H1 (cell line): Measurements from ENCODE around the gene FCMR. TPM values are rescaled to one million over a fixed set of nuclear protein-coding genes. Genes with fewer than 3 reads are reported as not detected.

Experiments used
- CTCF ChIA-PET: fragments of 300-600 bp; sonication (Branson Sonifier 250); formaldehyde crosslinking; loops from one replicate; lab custom pipeline; 2021; ENCODE audit not compliant: partially characterized antibody; lab: Charles Lee
- POLR2A ChIA-PET: fragments of 300-600 bp; sonication (Branson Sonifier 250); formaldehyde crosslinking; loops from one replicate; lab custom pipeline; 2021; ENCODE audit warnings: inconsistent platforms; ENCODE audit not compliant: partially characterized antibody; lab: Charles Lee
- DNase-seq, 2 experiments: peaks; one replicate each; pipeline versions ENCODE4 v3.0.0 to v3.0.0-alpha.2; 2010 to 2022; ENCODE audit warnings: low spot score in 2 of 2, low read depth in 1 of 2, mixed read lengths in 1 of 2
- FAIRE-seq: peaks from 2 replicates; lab custom pipeline; 2011; peaks lifted over from hg19 to GRCh38; lab: Jason Lieb, UNC
- H2AFZ ChIP-seq: 2 replicates; pipeline ENCODE4 v1.8.1; 2012; ENCODE audit warnings: low read length, inconsistent platforms
- H2AK5ac ChIP-seq: 2 replicates; pipeline ENCODE4 v1.6.1; 2013; ENCODE audit warnings: low read depth, low read length
- H2BK120ac ChIP-seq: replicated peaks from 2 replicates; pipeline ENCODE3; 2013; ENCODE audit warnings: low read depth, low read length, inconsistent platforms
- H2BK12ac ChIP-seq: 2 replicates; pipeline ENCODE4 v1.6.1; 2013; ENCODE audit warnings: low read depth, low read length
- H2BK15ac ChIP-seq: 2 replicates; pipeline ENCODE4 v1.6.1; 2013; ENCODE audit warnings: low read length
- H2BK20ac ChIP-seq: 2 replicates; pipeline ENCODE4 v1.6.1; 2013; ENCODE audit warnings: low read length
- H2BK5ac ChIP-seq: 2 replicates; pipeline ENCODE4 v1.6.1; 2013; ENCODE audit warnings: low read depth, low read length
- H3K14ac ChIP-seq: 2 replicates; pipeline ENCODE4 v1.6.1; 2013; ENCODE audit warnings: inconsistent platforms; ENCODE audit not compliant: insufficient read length
- H3K18ac ChIP-seq: 2 replicates; pipeline ENCODE4 v1.6.1; 2013; ENCODE audit warnings: low read length; ENCODE audit errors: extremely low read depth
- H3K23ac ChIP-seq: 2 replicates; pipeline ENCODE4 v1.6.1; 2013; ENCODE audit warnings: inconsistent platforms; ENCODE audit not compliant: insufficient read length
- H3K23me2 ChIP-seq: 2 replicates; pipeline ENCODE4 v1.6.1; 2013; ENCODE audit warnings: low read depth, low read length
- H3K27ac ChIP-seq: 2 replicates; pipeline ENCODE4 v1.6.1; 2011; ENCODE audit warnings: low read depth, low read length, inconsistent platforms
- H3K27me3 ChIP-seq, 4 experiments: replicated peaks in 1 of 4; 1 replicate in 1 of 4; 2 replicates in 3 of 4; pipeline versions ENCODE4 v1.6.1 to v1.8.1; 2011 to 2013; ENCODE audit warnings: low read length in 3 of 4, mild to moderate bottlenecking in 3 of 4, inconsistent platforms in 2 of 4, mixed read lengths in 2 of 4, moderate library complexity in 1 of 4; ENCODE audit not compliant: control insufficient read depth in 3 of 4, insufficient read depth in 3 of 4; ENCODE audit errors: extremely low read depth in 1 of 4
- H3K36me3 ChIP-seq, 4 experiments: 2 replicates each; pipeline versions ENCODE4 v1.6.1 to v1.8.1; 2011 to 2013; ENCODE audit warnings: mild to moderate bottlenecking in 4 of 4, low read length in 3 of 4, moderate library complexity in 2 of 4, control low read depth in 1 of 4, inconsistent platforms in 1 of 4; ENCODE audit not compliant: insufficient read depth in 4 of 4, control insufficient read depth in 2 of 4
- H3K4ac ChIP-seq: replicated peaks from 2 replicates; pipeline ENCODE3; 2013; ENCODE audit warnings: low read length, low read depth, mixed read lengths, inconsistent platforms; ENCODE audit not compliant: insufficient read length
- H3K4me1 ChIP-seq, 4 experiments: replicated peaks in 1 of 4; 1 replicate in 1 of 4; 2 replicates in 3 of 4; pipeline versions ENCODE4 v1.6.1 to v1.8.1; 2011 to 2013; ENCODE audit warnings: low read length in 3 of 4, inconsistent platforms in 2 of 4, mixed read lengths in 1 of 4; ENCODE audit not compliant: insufficient read depth in 4 of 4, control insufficient read depth in 3 of 4
- H3K4me2 ChIP-seq, 2 experiments: 2 replicates each; pipeline versions ENCODE4 v1.6.1 to v1.8.1; 2011 to 2013; ENCODE audit warnings: low read depth in 2 of 2, low read length in 2 of 2, control low read depth in 1 of 2, inconsistent platforms in 1 of 2, mild to moderate bottlenecking in 1 of 2; ENCODE audit not compliant: insufficient read depth in 1 of 2
- H3K4me3 ChIP-seq, 4 experiments: fragments of 200-600, 300-600 bp in 1 of 4; sonication (generic), shearing (Covaris generic), sonication (Bioruptor Twin) in 1 of 4; 2 replicates each; pipeline versions ENCODE4 v1.5.1 to v1.8.1; 2011 to 2016; ENCODE audit warnings: low read length in 4 of 4, low read depth in 3 of 4, control low read depth in 2 of 4, inconsistent platforms in 2 of 4, mild to moderate bottlenecking in 2 of 4, mixed read lengths in 1 of 4, moderate library complexity in 1 of 4; ENCODE audit not compliant: insufficient read depth in 2 of 4; ENCODE audit errors: extremely low read depth in 1 of 4
- H3K56ac ChIP-seq: replicated peaks from 2 replicates; pipeline ENCODE3; 2013; ENCODE audit warnings: low read depth, mild to moderate bottlenecking, mixed read lengths, low read length, inconsistent platforms; ENCODE audit not compliant: insufficient read length
- H3K79me1 ChIP-seq: 2 replicates; pipeline ENCODE4 v1.6.1; 2013; ENCODE audit warnings: low read depth, low read length, control low read depth
- H3K79me2 ChIP-seq, 2 experiments: 2 replicates each; pipeline versions ENCODE4 v1.6.1 to v1.8.1; 2012 to 2013; ENCODE audit warnings: low read length in 2 of 2, mild to moderate bottlenecking in 2 of 2, inconsistent platforms in 1 of 2; ENCODE audit not compliant: insufficient read depth in 2 of 2, control insufficient read depth in 1 of 2
- H3K9ac ChIP-seq, 4 experiments: replicated peaks in 1 of 4; 1 replicate in 1 of 4; 2 replicates in 3 of 4; pipeline versions ENCODE4 v1.6.1 to v1.8.1; 2011 to 2013; ENCODE audit warnings: low read depth in 3 of 4, low read length in 3 of 4, control low read depth in 2 of 4, mild to moderate bottlenecking in 2 of 4, moderate library complexity in 2 of 4, inconsistent platforms in 1 of 4; ENCODE audit errors: extremely low read depth in 1 of 4
- H3K9me3 ChIP-seq, 2 experiments: 2 replicates each; pipeline versions ENCODE4 v1.6.1 to v1.8.1; 2012 to 2013; ENCODE audit warnings: mild to moderate bottlenecking in 2 of 2, moderate library complexity in 2 of 2, control low read depth in 1 of 2, inconsistent platforms in 1 of 2, low read depth in 1 of 2, low read length in 1 of 2, mixed read lengths in 1 of 2; ENCODE audit not compliant: insufficient read depth in 2 of 2
- H4K20me1 ChIP-seq, 2 experiments: replicated peaks in 1 of 2; 2 replicates each; pipeline versions ENCODE3 to v1.8.1; 2011 to 2013; ENCODE audit warnings: inconsistent platforms in 2 of 2, low read length in 2 of 2, mild to moderate bottlenecking in 1 of 2; ENCODE audit not compliant: insufficient read depth in 2 of 2, control insufficient read depth in 1 of 2
- H4K5ac ChIP-seq: 2 replicates; pipeline ENCODE4 v1.6.1; 2013; ENCODE audit warnings: low read length, low read depth, mixed read lengths, inconsistent platforms; ENCODE audit not compliant: insufficient read length
- H4K8ac ChIP-seq: 2 replicates; pipeline ENCODE4 v1.8.0; 2013; ENCODE audit warnings: mild to moderate bottlenecking, moderate library complexity, low read length, inconsistent platforms; ENCODE audit not compliant: insufficient read depth; ENCODE audit errors: extremely low read depth
- H4K91ac ChIP-seq: replicated peaks from 2 replicates; pipeline ENCODE3; 2013; ENCODE audit warnings: low read length, mixed read lengths, inconsistent platforms; ENCODE audit not compliant: insufficient read length
- HDAC2 ChIP-seq, 2 experiments: fragments of 300-600 bp in 1 of 2; sonication (generic) in 1 of 2; IDR thresholded peaks; 2 replicates each; pipeline ENCODE4 v1.6.1; 2011 to 2012; ENCODE audit warnings: low read depth in 2 of 2, low read length in 2 of 2, mild to moderate bottlenecking in 2 of 2, moderate library complexity in 2 of 2, borderline replicate concordance in 1 of 2, inconsistent platforms in 1 of 2
- SP2 ChIP-seq: IDR thresholded peaks from 2 replicates; pipeline ENCODE4 v1.6.1; 2012; ENCODE audit warnings: mild to moderate bottlenecking, low read length, inconsistent platforms
- TAF1 ChIP-seq: IDR thresholded peaks from 2 replicates; pipeline ENCODE4 v1.6.1; 2011; ENCODE audit warnings: mild to moderate bottlenecking, low read depth, low read length
- TBP ChIP-seq: IDR thresholded peaks from 2 replicates; pipeline ENCODE4 v1.6.1; 2011; ENCODE audit warnings: low read depth, low read length, improper control_type of control experiment
- ZNF274 ChIP-seq: IDR thresholded peaks from 2 replicates; pipeline ENCODE4 v1.7.0; 2012; ENCODE audit warnings: low read length, borderline replicate concordance; ENCODE audit errors: extremely low read depth
- WGBS, 2 experiments: shearing (Covaris generic) in 1 of 2; methylation state at CpG; one replicate each; pipeline versions ENCODE4 v1.1.6 to v1.1.7; 2013 to 2015; ENCODE audit warnings: low lambda C conversion rate in 2 of 2, mixed read lengths in 2 of 2, inconsistent platforms in 1 of 2, low coverage in 1 of 2, missing lambda C conversion rate in 1 of 2; ENCODE audit not compliant: insufficient replicate concordance in 2 of 2, insufficient coverage in 1 of 2, insufficient read length in 1 of 2; ENCODE audit errors: extremely low coverage in 1 of 2, missing lambda C conversion rate in 1 of 2; 5-methylcytosine and 5-hydroxymethylcytosine counted together
- polyA plus RNA-seq, 7 experiments: library from polyadenylated mRNA; depleted of rRNA in 3 of 7; stranded (reverse) in 5 of 7; unstranded in 2 of 7; fragments of >200 nt in 5 of 7; fragments of 200-250 nt in 2 of 7; gene quantifications; 1 replicate in 5 of 7; 2 replicates in 1 of 7; 4 replicates in 1 of 7; pipeline versions ENCODE4 v1.2.1 to v1.2.3, GENCODE V29; 2011 to 2013; ENCODE audit warnings: missing spikeins in 2 of 7, mixed read lengths in 2 of 7
- total RNA-seq: library from RNA; stranded (reverse); fragmentation: NEBNext Ultra II Directional; extraction: Animal tissue kit (Norgen Biotek cat#: 25700); gene quantifications from 2 replicates; pipeline ENCODE4 v1.2.1, GENCODE V29; 2021
- TF ChIP-seq, protein P1 (sequence below): IDR thresholded peaks from 2 replicates; pipeline ENCODE4 v1.6.1; 2012; ENCODE audit warnings: low read length, inconsistent platforms
- TF ChIP-seq, protein P2 (sequence below), 3 experiments: IDR thresholded peaks; 1 replicate in 2 of 3; 2 replicates in 1 of 3; pipeline versions ENCODE4 v1.5.1 to v1.6.1; 2011; ENCODE audit warnings: low read length in 3 of 3, mild to moderate bottlenecking in 3 of 3, inconsistent platforms in 2 of 3, low read depth in 1 of 3, moderate library complexity in 1 of 3; ENCODE audit not compliant: insufficient read depth in 1 of 3; ENCODE audit errors: control extremely low read depth in 1 of 3

FCMR gene
- total and polyA plus RNA-seq, 2 of the 8 experiments (the other 6 are each of a cell fraction or from before 2014, with no cell fraction given), result 0.53 TPM; not detected in 1

DNA sequence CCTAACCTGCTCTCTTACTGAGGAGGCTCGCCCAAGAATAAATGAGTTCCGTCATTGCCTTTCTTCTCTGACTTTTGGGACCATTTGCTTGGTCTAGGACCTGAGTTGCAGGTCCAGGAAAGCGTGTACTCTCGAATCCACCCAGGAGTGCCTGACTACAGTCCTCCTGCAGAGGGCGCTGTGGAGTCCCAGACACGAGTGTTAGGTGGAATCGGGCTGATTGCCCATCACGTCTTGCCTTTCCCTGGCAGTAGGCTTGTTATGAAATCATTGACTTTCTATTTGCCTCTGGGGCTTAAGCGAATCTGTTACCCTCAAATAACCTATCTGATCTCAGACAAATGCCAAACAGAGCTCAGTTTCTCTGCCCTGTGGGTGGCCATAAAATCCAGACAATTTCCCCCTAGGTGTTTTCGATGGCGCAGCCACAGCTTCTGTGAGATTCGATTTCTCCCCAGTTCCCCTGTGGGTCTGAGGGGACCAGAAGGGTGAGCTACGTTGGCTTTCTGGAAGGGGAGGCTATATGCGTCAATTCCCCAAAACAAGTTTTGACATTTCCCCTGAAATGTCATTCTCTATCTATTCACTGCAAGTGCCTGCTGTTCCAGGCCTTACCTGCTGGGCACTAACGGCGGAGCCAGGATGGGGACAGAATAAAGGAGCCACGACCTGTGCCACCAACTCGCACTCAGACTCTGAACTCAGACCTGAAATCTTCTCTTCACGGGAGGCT, 56.6 kb downstream of the FCMR start, which contains the start of gene IL20:
IL20 (plus strand) TSS at position 685 of the 733 bp plus-strand sequence. CDS start 230 bp downstream, outside the sequence.
- Histone ChIP-seq H2AK5ac (no peak within 1 kb of the TSS), H4K91ac (no peak within 1 kb of the TSS), H3K9me3 (no peaks in the 10 kb centered on the region), H2BK15ac (no peak within 1 kb of the TSS), H3K23me2 (no peaks in the 10 kb centered on the region), H3K36me3 (no peaks in the 10 kb centered on the region), H3K4ac (no peak within 1 kb of the TSS), H3K27ac (no peak within 1 kb of the TSS), H3K4me3 (no peak within 1 kb of the TSS), H3K79me2 (no peaks in the 10 kb centered on the region), H3K4me2 (no peak within 1 kb of the TSS), H3K56ac (no peak within 1 kb of the TSS), H2BK12ac (no peak within 1 kb of the TSS), H4K5ac (no peak within 1 kb of the TSS), H4K20me1 (no peaks in the 10 kb centered on the region), H2BK120ac (no peak within 1 kb of the TSS), H2BK20ac (no peak within 1 kb of the TSS), H4K8ac (no peak within 1 kb of the TSS; the same call in 1 of the 2 replicates), H2AFZ (no peak within 1 kb of the TSS), H3K27me3 (peaks cover 0 to 2% (median 0%) of the 10 kb centered on the region in 4 experiments; a peak in 1 of 7 replicates), H3K14ac (no peak within 1 kb of the TSS), H3K9ac (no peak within 1 kb of the TSS), H3K4me1 (no peaks in the 10 kb centered on the region), H3K23ac (no peak within 1 kb of the TSS), H2BK5ac (no peak within 1 kb of the TSS), H3K79me1 (no peaks in the 10 kb centered on the region), H3K18ac (no peak within 1 kb of the TSS)
- FAIRE-seq (peak; percentile 82), DNase-seq (peak; percentile 43 to 96)
- POLR2A ChIA-PET, result no interaction called here
- CTCF ChIA-PET, result interaction anchor here (0.7 to 5.7 kb wide), 52 partner anchors 8 to 846 kb away, joined by 3 to 49 read pairs (median 4); partner anchors contain the start of gene IL24
- 54% methylated on average over 19 of the region's 19 CpGs; no CpG with 5 or more reads in 1 of the 2 experiments for WGBS, 2 experiments
- TF ChIP-seq TAF1, result 0 out of 2 replicates have a peak, but pooled peaks have one; percentile 12
- TF ChIP-seq, protein P1, sequence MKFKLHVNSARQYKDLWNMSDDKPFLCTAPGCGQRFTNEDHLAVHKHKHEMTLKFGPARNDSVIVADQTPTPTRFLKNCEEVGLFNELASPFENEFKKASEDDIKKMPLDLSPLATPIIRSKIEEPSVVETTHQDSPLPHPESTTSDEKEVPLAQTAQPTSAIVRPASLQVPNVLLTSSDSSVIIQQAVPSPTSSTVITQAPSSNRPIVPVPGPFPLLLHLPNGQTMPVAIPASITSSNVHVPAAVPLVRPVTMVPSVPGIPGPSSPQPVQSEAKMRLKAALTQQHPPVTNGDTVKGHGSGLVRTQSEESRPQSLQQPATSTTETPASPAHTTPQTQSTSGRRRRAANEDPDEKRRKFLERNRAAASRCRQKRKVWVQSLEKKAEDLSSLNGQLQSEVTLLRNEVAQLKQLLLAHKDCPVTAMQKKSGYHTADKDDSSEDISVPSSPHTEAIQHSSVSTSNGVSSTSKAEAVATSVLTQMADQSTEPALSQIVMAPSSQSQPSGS, result no peak
- TF ChIP-seq HDAC2 (IDR thresholded peaks at IDR 0.05; ENCODE audit: borderline replicate concordance in 1 of 2, low read depth in 2 of 2, low read length in 2 of 2), result peak in 1 of 2 experiments; percentile 84; a peak in 2 of 4 replicates
- no peak for TF ChIP-seq ZNF274
- no peak for TF ChIP-seq SP2
- no peak for TF ChIP-seq TBP
- TF ChIP-seq, protein P2, sequence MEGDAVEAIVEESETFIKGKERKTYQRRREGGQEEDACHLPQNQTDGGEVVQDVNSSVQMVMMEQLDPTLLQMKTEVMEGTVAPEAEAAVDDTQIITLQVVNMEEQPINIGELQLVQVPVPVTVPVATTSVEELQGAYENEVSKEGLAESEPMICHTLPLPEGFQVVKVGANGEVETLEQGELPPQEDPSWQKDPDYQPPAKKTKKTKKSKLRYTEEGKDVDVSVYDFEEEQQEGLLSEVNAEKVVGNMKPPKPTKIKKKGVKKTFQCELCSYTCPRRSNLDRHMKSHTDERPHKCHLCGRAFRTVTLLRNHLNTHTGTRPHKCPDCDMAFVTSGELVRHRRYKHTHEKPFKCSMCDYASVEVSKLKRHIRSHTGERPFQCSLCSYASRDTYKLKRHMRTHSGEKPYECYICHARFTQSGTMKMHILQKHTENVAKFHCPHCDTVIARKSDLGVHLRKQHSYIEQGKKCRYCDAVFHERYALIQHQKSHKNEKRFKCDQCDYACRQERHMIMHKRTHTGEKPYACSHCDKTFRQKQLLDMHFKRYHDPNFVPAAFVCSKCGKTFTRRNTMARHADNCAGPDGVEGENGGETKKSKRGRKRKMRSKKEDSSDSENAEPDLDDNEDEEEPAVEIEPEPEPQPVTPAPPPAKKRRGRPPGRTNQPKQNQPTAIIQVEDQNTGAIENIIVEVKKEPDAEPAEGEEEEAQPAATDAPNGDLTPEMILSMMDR (IDR thresholded peaks at IDR 0.05; ENCODE audit: control extremely low read depth in 1 of 3, insufficient read depth in 1 of 3, low read depth in 1 of 3, low read length in 3 of 3), result peak; percentile 93 to 99 (median 97)
